K562 (cell line): ENCODE data around the gene LGR6. TPM values are rescaled to one million over a fixed set of nuclear protein-coding genes. Genes with fewer than 3 reads are reported as not detected.

Experiments used
- ETV1 ChIP-seq: fragments of 450-650 bp; conservative IDR thresholded peaks from 2 replicates; pipeline ENCODE4 v1.6.1; 2016; ENCODE audit warnings: missing genetic modification characterization, control low read depth, low read depth, missing compliant biosample characterization
- HDAC8 ChIP-seq: fragments of 450-650 bp; IDR thresholded peaks from 2 replicates; pipeline ENCODE4 v1.6.1; 2016; ENCODE audit warnings: mild to moderate bottlenecking, missing genetic modification characterization, moderate library complexity, missing compliant biosample characterization
- LARP7 ChIP-seq: fragments of 450-650 bp; IDR thresholded peaks from 2 replicates; pipeline ENCODE4 v1.6.1; 2016
- NUFIP1 ChIP-seq: fragments of 450-650 bp; IDR thresholded peaks from 2 replicates; pipeline ENCODE4 v1.6.1; 2018; ENCODE audit not compliant: partially characterized antibody
- PURB ChIP-seq: sonication (generic); formaldehyde crosslinking; IDR thresholded peaks from 2 replicates; pipeline ENCODE4 v1.9.0; 2021; ENCODE audit warnings: low read depth, mild to moderate bottlenecking, missing genetic modification reagents
- SNRNP70 ChIP-seq: fragments of 200-400 bp; formaldehyde crosslinking; optimal IDR thresholded peaks from 2 replicates; pipeline ENCODE3; 2017; ENCODE audit warnings: low read depth, low read length
- SREBF2 ChIP-seq: sonication (generic); formaldehyde crosslinking; IDR thresholded peaks from 2 replicates; pipeline ENCODE4 v1.4.0; 2020; ENCODE audit warnings: mild to moderate bottlenecking, missing genetic modification reagents
- TCF3 ChIP-seq: sonication (generic); formaldehyde crosslinking; IDR thresholded peaks from 2 replicates; pipeline ENCODE4 v1.4.0; 2020; ENCODE audit warnings: mild to moderate bottlenecking, missing genetic modification reagents
- ZFX ChIP-seq: sonication (generic); formaldehyde crosslinking; IDR thresholded peaks from 2 replicates; pipeline ENCODE4 v1.8.0; 2022; ENCODE audit warnings: mild to moderate bottlenecking, missing genetic modification reagents, moderate library complexity
- ZNF140 ChIP-seq: fragments of 250-450 bp; sonication (Bioruptor Pico); IDR thresholded peaks from 2 replicates; pipeline ENCODE4 v1.8.0; 2021; ENCODE audit warnings: moderate library complexity, mild to moderate bottlenecking, inconsistent platforms
- ZNF212 ChIP-seq: fragments of 450-650 bp; formaldehyde crosslinking; IDR thresholded peaks from 2 replicates; pipeline ENCODE4 v1.4.0; 2020; ENCODE audit warnings: mild to moderate bottlenecking
- ZNF696 ChIP-seq: fragments of 250-450 bp; sonication (Bioruptor Pico); conservative IDR thresholded peaks from 2 replicates; pipeline ENCODE4 v1.4.0; 2020; ENCODE audit warnings: mild to moderate bottlenecking, moderate library complexity
- ZNF699 ChIP-seq: fragments of 250-450 bp; sonication (Bioruptor Pico); IDR thresholded peaks from 2 replicates; pipeline ENCODE4 v1.8.0; 2021; ENCODE audit warnings: mild to moderate bottlenecking, moderate library complexity; ENCODE audit not compliant: insufficient replicate concordance
- polyA plus RNA-seq, 8 experiments: library from polyadenylated mRNA; depleted of rRNA in 4 of 8; stranded (reverse) in 5 of 8; unstranded in 3 of 8; fragments of >200 nt; fragmentation: Nextera tagmentation in 2 of 8; fragmentation: Illumina TruSeq in 1 of 8; extraction: Ambion mirVana in 2 of 8; extraction: Trizol in 1 of 8; gene quantifications; 2 replicates each; pipeline versions ENCODE4 v1.2.1 to v1.2.3, GENCODE V29; 2011 to 2014; ENCODE audit warnings: inconsistent platforms in 1 of 8, missing spikeins in 1 of 8
- total RNA-seq, 7 experiments: library from RNA; depleted of rRNA in 6 of 7; stranded (reverse); fragments of >200 nt in 6 of 7; fragmentation: Illumina TruSeq in 2 of 7; extraction: Trizol in 2 of 7; gene quantifications; 2 replicates each; pipeline versions ENCODE4 v1.2.1 to v1.2.3, GENCODE V29; 2011 to 2021; ENCODE audit warnings: low replicate concordance in 1 of 7
- TF ChIP-seq, protein P1 (sequence below): sonication (generic); formaldehyde crosslinking; IDR thresholded peaks from 2 replicates; pipeline ENCODE4 v1.8.0; 2023; ENCODE audit warnings: missing genetic modification reagents, mild to moderate bottlenecking, borderline replicate concordance
- TF ChIP-seq, protein P2 (sequence below): IDR thresholded peaks from 2 replicates; pipeline ENCODE4 v1.6.1; 2014; ENCODE audit warnings: antibody characterized with exemption
- TF ChIP-seq, protein P3 (sequence below): fragments of 450-650 bp; IDR thresholded peaks from 2 replicates; pipeline ENCODE4 v1.6.1; 2016; ENCODE audit warnings: low read depth, mild to moderate bottlenecking, moderate library complexity
- TF ChIP-seq, protein P4 (sequence below): fragments of 250-450 bp; sonication (Bioruptor Pico); IDR thresholded peaks from 2 replicates; pipeline ENCODE4 v1.8.0; 2022; ENCODE audit warnings: moderate library complexity, mild to moderate bottlenecking, inconsistent platforms
- TF ChIP-seq, protein P5 (sequence below): fragments of 250-450 bp; sonication (Bioruptor Pico); IDR thresholded peaks from 2 replicates; pipeline ENCODE4 v1.5.0; 2022; ENCODE audit warnings: mild to moderate bottlenecking

LGR6 gene
- total and polyA plus RNA-seq, 9 of the 15 experiments (the other 6 are each of a cell fraction or from before 2014, with no cell fraction given), result 0.01 to 0.54 (median 0.17) TPM; not detected in 1

DNA sequence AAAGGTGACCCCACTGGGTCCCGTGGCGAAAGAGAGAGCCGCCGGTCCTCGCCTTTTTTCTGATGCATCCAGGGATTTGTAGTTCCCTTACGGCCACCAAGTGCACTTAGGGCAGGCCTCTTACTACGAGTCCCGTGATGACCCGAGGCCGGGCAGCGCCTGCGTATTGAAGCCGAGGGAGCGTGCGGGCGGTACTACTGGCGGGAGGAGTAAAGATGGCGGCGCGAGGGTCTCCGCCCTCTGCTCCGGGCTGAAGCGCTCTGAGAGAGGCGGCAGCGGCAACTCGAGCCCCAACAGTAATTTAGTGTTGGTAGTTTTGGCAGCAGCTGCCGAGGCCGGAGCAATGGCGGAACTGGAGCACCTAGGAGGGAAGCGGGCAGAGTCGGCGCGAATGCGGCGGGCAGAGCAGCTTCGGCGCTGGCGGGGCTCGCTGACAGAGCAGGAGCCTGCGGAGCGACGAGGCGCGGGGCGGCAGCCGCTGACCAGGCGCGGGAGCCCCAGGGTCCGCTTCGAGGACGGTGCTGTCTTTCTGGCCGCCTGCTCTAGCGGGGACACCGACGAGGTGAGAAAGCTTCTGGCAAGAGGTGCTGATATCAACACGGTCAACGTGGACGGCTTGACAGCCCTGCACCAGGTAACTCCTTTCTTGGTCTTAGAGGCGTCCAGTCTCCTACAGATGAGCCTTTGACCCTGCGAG lies 155.1 kb downstream of the LGR6 start, which contains the start of gene PPP1R12B (continued):
- TF ChIP-seq, protein P1, sequence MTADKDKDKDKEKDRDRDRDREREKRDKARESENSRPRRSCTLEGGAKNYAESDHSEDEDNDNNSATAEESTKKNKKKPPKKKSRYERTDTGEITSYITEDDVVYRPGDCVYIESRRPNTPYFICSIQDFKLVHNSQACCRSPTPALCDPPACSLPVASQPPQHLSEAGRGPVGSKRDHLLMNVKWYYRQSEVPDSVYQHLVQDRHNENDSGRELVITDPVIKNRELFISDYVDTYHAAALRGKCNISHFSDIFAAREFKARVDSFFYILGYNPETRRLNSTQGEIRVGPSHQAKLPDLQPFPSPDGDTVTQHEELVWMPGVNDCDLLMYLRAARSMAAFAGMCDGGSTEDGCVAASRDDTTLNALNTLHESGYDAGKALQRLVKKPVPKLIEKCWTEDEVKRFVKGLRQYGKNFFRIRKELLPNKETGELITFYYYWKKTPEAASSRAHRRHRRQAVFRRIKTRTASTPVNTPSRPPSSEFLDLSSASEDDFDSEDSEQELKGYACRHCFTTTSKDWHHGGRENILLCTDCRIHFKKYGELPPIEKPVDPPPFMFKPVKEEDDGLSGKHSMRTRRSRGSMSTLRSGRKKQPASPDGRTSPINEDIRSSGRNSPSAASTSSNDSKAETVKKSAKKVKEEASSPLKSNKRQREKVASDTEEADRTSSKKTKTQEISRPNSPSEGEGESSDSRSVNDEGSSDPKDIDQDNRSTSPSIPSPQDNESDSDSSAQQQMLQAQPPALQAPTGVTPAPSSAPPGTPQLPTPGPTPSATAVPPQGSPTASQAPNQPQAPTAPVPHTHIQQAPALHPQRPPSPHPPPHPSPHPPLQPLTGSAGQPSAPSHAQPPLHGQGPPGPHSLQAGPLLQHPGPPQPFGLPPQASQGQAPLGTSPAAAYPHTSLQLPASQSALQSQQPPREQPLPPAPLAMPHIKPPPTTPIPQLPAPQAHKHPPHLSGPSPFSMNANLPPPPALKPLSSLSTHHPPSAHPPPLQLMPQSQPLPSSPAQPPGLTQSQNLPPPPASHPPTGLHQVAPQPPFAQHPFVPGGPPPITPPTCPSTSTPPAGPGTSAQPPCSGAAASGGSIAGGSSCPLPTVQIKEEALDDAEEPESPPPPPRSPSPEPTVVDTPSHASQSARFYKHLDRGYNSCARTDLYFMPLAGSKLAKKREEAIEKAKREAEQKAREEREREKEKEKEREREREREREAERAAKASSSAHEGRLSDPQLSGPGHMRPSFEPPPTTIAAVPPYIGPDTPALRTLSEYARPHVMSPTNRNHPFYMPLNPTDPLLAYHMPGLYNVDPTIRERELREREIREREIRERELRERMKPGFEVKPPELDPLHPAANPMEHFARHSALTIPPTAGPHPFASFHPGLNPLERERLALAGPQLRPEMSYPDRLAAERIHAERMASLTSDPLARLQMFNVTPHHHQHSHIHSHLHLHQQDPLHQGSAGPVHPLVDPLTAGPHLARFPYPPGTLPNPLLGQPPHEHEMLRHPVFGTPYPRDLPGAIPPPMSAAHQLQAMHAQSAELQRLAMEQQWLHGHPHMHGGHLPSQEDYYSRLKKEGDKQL, result no peak
- no peak for TF ChIP-seq PURB (CRISPR knock-in tag)
- TF ChIP-seq ZNF699, result no peak
- TF ChIP-seq, protein P2, sequence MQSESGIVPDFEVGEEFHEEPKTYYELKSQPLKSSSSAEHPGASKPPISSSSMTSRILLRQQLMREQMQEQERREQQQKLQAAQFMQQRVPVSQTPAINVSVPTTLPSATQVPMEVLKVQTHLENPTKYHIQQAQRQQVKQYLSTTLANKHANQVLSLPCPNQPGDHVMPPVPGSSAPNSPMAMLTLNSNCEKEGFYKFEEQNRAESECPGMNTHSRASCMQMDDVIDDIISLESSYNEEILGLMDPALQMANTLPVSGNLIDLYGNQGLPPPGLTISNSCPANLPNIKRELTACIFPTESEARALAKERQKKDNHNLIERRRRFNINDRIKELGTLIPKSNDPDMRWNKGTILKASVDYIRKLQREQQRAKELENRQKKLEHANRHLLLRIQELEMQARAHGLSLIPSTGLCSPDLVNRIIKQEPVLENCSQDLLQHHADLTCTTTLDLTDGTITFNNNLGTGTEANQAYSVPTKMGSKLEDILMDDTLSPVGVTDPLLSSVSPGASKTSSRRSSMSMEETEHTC, result peak; percentile 90
- no peak for TF ChIP-seq ZNF140 (CRISPR knock-in tag)
- no peak for TF ChIP-seq NUFIP1
- TF ChIP-seq HDAC8 (tag), result peak; percentile 15; the same call in 1 of the 2 replicates
- no peak for TF ChIP-seq ETV1 (tag)
- TF ChIP-seq, protein P3, sequence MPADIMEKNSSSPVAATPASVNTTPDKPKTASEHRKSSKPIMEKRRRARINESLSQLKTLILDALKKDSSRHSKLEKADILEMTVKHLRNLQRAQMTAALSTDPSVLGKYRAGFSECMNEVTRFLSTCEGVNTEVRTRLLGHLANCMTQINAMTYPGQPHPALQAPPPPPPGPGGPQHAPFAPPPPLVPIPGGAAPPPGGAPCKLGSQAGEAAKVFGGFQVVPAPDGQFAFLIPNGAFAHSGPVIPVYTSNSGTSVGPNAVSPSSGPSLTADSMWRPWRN, result peak; percentile 57; the same call in 1 of the 2 replicates
- TF ChIP-seq LARP7, result 0 out of 2 replicates have a peak, but pooled peaks have one; percentile 47
- no peak for TF ChIP-seq ZNF696 (CRISPR knock-in tag)
- TF ChIP-seq ZNF212 (CRISPR knock-in tag), result 0 out of 2 replicates have a peak, but pooled peaks have one; percentile 3
- no peak for TF ChIP-seq SREBF2 (CRISPR knock-in tag)
- peak; percentile 79 for TF ChIP-seq ZFX (CRISPR knock-in tag)
- TF ChIP-seq, protein P4, sequence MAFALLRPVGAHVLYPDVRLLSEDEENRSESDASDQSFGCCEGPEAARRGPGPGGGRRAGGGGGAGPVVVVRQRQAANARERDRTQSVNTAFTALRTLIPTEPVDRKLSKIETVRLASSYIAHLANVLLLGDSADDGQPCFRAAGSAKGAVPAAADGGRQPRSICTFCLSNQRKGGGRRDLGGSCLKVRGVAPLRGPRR (CRISPR knock-in tag), result no peak
- TF ChIP-seq TCF3 (CRISPR knock-in tag), result peak; percentile 8; the same call in 1 of the 2 replicates
- TF ChIP-seq, protein P5, sequence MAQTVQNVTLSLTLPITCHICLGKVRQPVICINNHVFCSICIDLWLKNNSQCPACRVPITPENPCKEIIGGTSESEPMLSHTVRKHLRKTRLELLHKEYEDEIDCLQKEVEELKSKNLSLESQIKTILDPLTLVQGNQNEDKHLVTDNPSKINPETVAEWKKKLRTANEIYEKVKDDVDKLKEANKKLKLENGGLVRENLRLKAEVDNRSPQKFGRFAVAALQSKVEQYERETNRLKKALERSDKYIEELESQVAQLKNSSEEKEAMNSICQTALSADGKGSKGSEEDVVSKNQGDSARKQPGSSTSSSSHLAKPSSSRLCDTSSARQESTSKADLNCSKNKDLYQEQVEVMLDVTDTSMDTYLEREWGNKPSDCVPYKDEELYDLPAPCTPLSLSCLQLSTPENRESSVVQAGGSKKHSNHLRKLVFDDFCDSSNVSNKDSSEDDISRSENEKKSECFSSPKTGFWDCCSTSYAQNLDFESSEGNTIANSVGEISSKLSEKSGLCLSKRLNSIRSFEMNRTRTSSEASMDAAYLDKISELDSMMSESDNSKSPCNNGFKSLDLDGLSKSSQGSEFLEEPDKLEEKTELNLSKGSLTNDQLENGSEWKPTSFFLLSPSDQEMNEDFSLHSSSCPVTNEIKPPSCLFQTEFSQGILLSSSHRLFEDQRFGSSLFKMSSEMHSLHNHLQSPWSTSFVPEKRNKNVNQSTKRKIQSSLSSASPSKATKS (CRISPR knock-in tag), result no peak
- TF ChIP-seq SNRNP70, result no peak
